Measurements from ENCODE around the gene ATRX. TPM values are rescaled to one million over a fixed set of nuclear protein-coding genes. Genes with fewer than 3 reads are reported as not detected.
"Not testable (repeated sequence)": the region's sequence is repeated elsewhere in the genome, so short reads cannot be mapped to it uniquely, and the experiment has no call there.

ATRX gene
- total and polyA plus RNA-seq, 10 of the 15 experiments (the other 5 are each of a cell fraction or from before 2014, with no cell fraction given) = 19.4 to 73.8 (median 45.2) TPM

DNA sequence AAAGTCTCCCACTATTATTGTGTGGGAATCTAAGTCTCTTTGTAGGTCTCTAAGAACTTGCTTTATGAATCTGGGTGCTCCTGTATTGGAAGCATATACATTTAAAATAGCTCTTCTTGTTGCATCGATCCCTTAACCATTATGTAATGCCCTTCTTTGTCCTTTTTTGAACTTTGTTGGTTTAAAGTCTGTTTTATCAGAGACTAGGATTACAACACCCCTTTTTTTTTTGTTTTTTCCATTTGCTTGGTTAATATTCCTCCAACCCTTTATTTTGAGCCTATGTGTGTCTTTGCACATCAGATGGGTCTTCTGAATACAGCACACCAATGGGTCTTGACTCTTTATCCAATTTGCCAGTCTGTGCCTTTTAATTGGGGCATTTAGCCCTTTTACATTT lies 32.1 kb downstream of the ATRX start:
- H3K79me2 ChIP-seq (ENCODE audit: control insufficient read depth, insufficient read depth, low read length); ATAC-seq; H3K9me3 ChIP-seq (replicated peaks; ENCODE audit: control insufficient read depth, insufficient read depth, low read length); H3K9ac ChIP-seq (ENCODE audit: control insufficient read depth, insufficient read depth, low read length); DNase-seq (ENCODE audit: low read depth, low spot score); in situ Hi-C loops (cut with MboI); intact Hi-C loops (cut with micrococcal nuclease; ENCODE audit: unreplicated experiment); CTCF ChIA-PET; H3K4me3 ChIP-seq; H2AFZ ChIP-seq (ENCODE audit: control insufficient read depth, low read depth, low read length); FAIRE-seq; H3K27ac ChIP-seq (ENCODE audit: control insufficient read depth, insufficient read depth); H3K4me2 ChIP-seq (ENCODE audit: control insufficient read depth, insufficient read depth); SMC1A ChIA-PET (ENCODE audit: uncharacterized antibody, unreplicated experiment); H3K4me1 ChIP-seq (ENCODE audit: control insufficient read depth, insufficient read depth, low read length); BruUV-seq (replicated peaks); H4K20me1 ChIP-seq (ENCODE audit: control insufficient read depth, insufficient read depth); H3K36me3 ChIP-seq (ENCODE audit: control insufficient read depth in 2 of 2, insufficient read depth in 2 of 2, low read length in 1 of 2); POLR2A ChIA-PET; H3K27me3 ChIP-seq (replicated peaks in 1 of 2; ENCODE audit: control insufficient read depth in 2 of 2, insufficient read depth in 2 of 2, low read length in 1 of 2); RAD21 ChIA-PET (ENCODE audit: unreplicated experiment): not testable (repeated sequence)
- 76% methylated on average over 1 of the region's 1 CpG for WGBS (ENCODE audit: insufficient coverage, insufficient replicate concordance, low lambda C conversion rate, missing lambda C conversion rate)

DNA sequence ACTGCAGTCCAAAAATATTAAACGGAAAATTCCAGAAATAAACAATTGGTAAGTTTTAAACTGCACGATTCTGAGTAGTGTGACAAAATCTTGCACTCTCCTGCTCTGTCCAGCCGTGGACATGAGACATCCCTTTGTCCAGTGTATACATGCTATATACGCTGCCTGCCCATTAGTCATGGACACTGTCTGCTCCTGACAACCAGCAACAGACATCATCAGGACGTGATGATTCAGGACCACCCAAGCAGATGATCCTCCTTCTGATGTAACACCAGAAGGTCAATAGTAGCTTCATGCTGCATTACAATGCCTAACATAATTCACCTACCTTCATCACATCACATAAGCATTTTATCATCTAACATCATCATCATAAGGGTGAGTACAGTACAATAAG lies 36.3 kb downstream of the ATRX start:
- H3K27me3 ChIP-seq (replicated peaks in 1 of 2; ENCODE audit: control insufficient read depth in 2 of 2, insufficient read depth in 2 of 2, low read length in 1 of 2) = no peaks in the 10 kb centered on the region
- H3K79me2 ChIP-seq (ENCODE audit: control insufficient read depth, insufficient read depth, low read length) = peaks cover 6% of the 10 kb centered on the region
- ChIA-PET RAD21 (ENCODE audit: unreplicated experiment) (no interaction called here), POLR2A (interaction anchor here (0.6 kb wide), 1 partner anchor 135 kb away, joined by 3 read pairs; no protein-coding TSS in a partner anchor), SMC1A (ENCODE audit: uncharacterized antibody, unreplicated experiment) (interaction anchor here (0.6 kb wide), 1 partner anchor 37 kb away, joined by 3 read pairs; no protein-coding TSS in a partner anchor), CTCF (no interaction called here)
- H3K4me2 ChIP-seq (ENCODE audit: control insufficient read depth, insufficient read depth) = no peak overlapping the region
- intact Hi-C loops (cut with micrococcal nuclease; ENCODE audit: unreplicated experiment) (no loop called here), in situ Hi-C loops (cut with MboI) (no loop called here)
- H3K9me3 ChIP-seq (replicated peaks; ENCODE audit: control insufficient read depth, insufficient read depth, low read length) = no peaks in the 10 kb centered on the region; the same call in 2 of the 3 replicates
- ATAC-seq = no peak
- 65% methylated on average over 5 of the region's 5 CpGs for WGBS (ENCODE audit: insufficient coverage, insufficient replicate concordance, low lambda C conversion rate, missing lambda C conversion rate)
- no peak for FAIRE-seq
- no peak overlapping the region for H2AFZ ChIP-seq (ENCODE audit: control insufficient read depth, low read depth, low read length)
- no peak overlapping the region for H3K4me3 ChIP-seq
- no TSS peak for BruUV-seq (replicated peaks)
- TF ChIP-seq, protein P1, sequence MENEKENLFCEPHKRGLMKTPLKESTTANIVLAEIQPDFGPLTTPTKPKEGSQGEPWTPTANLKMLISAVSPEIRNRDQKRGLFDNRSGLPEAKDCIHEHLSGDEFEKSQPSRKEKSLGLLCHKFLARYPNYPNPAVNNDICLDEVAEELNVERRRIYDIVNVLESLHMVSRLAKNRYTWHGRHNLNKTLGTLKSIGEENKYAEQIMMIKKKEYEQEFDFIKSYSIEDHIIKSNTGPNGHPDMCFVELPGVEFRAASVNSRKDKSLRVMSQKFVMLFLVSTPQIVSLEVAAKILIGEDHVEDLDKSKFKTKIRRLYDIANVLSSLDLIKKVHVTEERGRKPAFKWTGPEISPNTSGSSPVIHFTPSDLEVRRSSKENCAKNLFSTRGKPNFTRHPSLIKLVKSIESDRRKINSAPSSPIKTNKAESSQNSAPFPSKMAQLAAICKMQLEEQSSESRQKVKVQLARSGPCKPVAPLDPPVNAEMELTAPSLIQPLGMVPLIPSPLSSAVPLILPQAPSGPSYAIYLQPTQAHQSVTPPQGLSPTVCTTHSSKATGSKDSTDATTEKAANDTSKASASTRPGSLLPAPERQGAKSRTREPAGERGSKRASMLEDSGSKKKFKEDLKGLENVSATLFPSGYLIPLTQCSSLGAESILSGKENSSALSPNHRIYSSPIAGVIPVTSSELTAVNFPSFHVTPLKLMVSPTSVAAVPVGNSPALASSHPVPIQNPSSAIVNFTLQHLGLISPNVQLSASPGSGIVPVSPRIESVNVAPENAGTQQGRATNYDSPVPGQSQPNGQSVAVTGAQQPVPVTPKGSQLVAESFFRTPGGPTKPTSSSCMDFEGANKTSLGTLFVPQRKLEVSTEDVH (IDR thresholded peaks at IDR 0.05; ENCODE audit: low read depth, partially characterized antibody) = no peak
- TF ChIP-seq, protein P2, sequence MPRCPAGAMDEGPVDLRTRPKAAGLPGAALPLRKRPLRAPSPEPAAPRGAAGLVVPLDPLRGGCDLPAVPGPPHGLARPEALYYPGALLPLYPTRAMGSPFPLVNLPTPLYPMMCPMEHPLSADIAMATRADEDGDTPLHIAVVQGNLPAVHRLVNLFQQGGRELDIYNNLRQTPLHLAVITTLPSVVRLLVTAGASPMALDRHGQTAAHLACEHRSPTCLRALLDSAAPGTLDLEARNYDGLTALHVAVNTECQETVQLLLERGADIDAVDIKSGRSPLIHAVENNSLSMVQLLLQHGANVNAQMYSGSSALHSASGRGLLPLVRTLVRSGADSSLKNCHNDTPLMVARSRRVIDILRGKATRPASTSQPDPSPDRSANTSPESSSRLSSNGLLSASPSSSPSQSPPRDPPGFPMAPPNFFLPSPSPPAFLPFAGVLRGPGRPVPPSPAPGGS (IDR thresholded peaks at IDR 0.05; ENCODE audit: borderline replicate concordance, insufficient read depth, low read depth, low read length, poor library complexity, severe bottlenecking) = no peak
- TF ChIP-seq JUNB (IDR thresholded peaks at IDR 0.05) = no peak
- no peak for TF ChIP-seq ETV6 (conservative IDR thresholded peaks at IDR 0.05 in 1 of 2, IDR thresholded peaks at IDR 0.05 in 1 of 2; ENCODE audit: borderline replicate concordance in 1 of 2, low read depth in 1 of 2)
- no peak for TF ChIP-seq LARP7 (IDR thresholded peaks at IDR 0.05)
- TF ChIP-seq PAX5 (IDR thresholded peaks at IDR 0.05; ENCODE audit: borderline replicate concordance, low read depth, low read length) = no peak
- no peak for TF ChIP-seq GABPA (IDR thresholded peaks at IDR 0.05; ENCODE audit: low read depth)
- TF ChIP-seq MYC (IDR thresholded peaks at IDR 0.05; ENCODE audit: insufficient read depth, insufficient read length, insufficient replicate concordance, low read length, severe bottlenecking) = no peak
- TF ChIP-seq HDAC2 (IDR thresholded peaks at IDR 0.05) = no peak
- TF ChIP-seq CREM (IDR thresholded peaks at IDR 0.05; ENCODE audit: low read depth) = no peak
- TF ChIP-seq CHD4 (IDR thresholded peaks at IDR 0.05) = no peak
- no peak overlapping the region for H3K27ac ChIP-seq (ENCODE audit: control insufficient read depth, insufficient read depth)
- H4K20me1 ChIP-seq (ENCODE audit: control insufficient read depth, insufficient read depth) = no peaks in the 10 kb centered on the region
- H3K36me3 ChIP-seq (ENCODE audit: control insufficient read depth in 2 of 2, insufficient read depth in 2 of 2, low read length in 1 of 2) = no peaks in the 10 kb centered on the region
- no peaks in the 10 kb centered on the region for H3K4me1 ChIP-seq (ENCODE audit: control insufficient read depth, insufficient read depth, low read length)
- no peak overlapping the region for H3K9ac ChIP-seq (ENCODE audit: control insufficient read depth, insufficient read depth, low read length)
- DNase-seq (ENCODE audit: low read depth, low spot score) = no peak
